Neutrophil (primary cell): ENCODE results near the gene MTOR.
"Not testable (repeated sequence)": the region's sequence is repeated elsewhere in the genome, so short reads cannot be mapped to it uniquely, and the experiment has no call there.

ENCODE experiments used
- H3K27ac ChIP-seq: fragments of 200-600 bp; sonication (generic); 2 replicates; pipeline ENCODE4 v1.5.1; 2016; ENCODE audit warnings: mild to moderate bottlenecking, moderate library complexity
- H3K27me3 ChIP-seq: fragments of 200-600 bp; sonication (generic); 2 replicates; pipeline ENCODE4 v1.6.0; 2016; ENCODE audit warnings: mild to moderate bottlenecking
- H3K36me3 ChIP-seq: fragments of 200-600 bp; sonication (generic); 2 replicates; pipeline ENCODE4 v1.5.1; 2017
- H3K4me1 ChIP-seq, 2 experiments: fragments of 200-600 bp in 1 of 2; sonication (generic) in 1 of 2; 1 replicate in 1 of 2; 2 replicates in 1 of 2; pipeline versions ENCODE4 v1.5.1 to v1.6.1; 2013 to 2016; ENCODE audit warnings: low read depth in 1 of 2, low read length in 1 of 2, mild to moderate bottlenecking in 1 of 2, moderate library complexity in 1 of 2; ENCODE audit not compliant: control insufficient read depth in 1 of 2, insufficient read depth in 1 of 2
- H3K4me3 ChIP-seq, 2 experiments: fragments of 200-600 bp in 1 of 2; sonication (generic) in 1 of 2; 1 replicate in 1 of 2; 2 replicates in 1 of 2; pipeline ENCODE4 v1.5.1; 2013 to 2016; ENCODE audit warnings: low read depth in 1 of 2, low read length in 1 of 2, mild to moderate bottlenecking in 1 of 2, moderate library complexity in 1 of 2
- H3K9me3 ChIP-seq: fragments of 200-600 bp; sonication (generic); 2 replicates; pipeline ENCODE4 v1.5.1; 2016
- CTCF ChIP-seq: fragments of 200-600 bp; sonication (generic); IDR thresholded peaks from 2 replicates; pipeline ENCODE4 v1.5.1; 2016; ENCODE audit warnings: antibody characterized with exemption

Gene MTOR

GRCh38 chr1:11065796-11066195 lies 196.6 kb downstream of the MTOR start:
- H3K4me3 ChIP-seq, result no peak overlapping the region
- H3K9me3 ChIP-seq, result no peaks in the 10 kb centered on the region
- H3K36me3 ChIP-seq, result peaks cover 66% of the 10 kb centered on the region
- no peak for TF ChIP-seq CTCF
- H3K27ac ChIP-seq, result no peak overlapping the region
- peaks cover 2% of the 10 kb centered on the region in 2 experiments for H3K4me1 ChIP-seq
- no peaks in the 10 kb centered on the region for H3K27me3 ChIP-seq

GRCh38 chr1:11064942-11065341 lies 197.4 kb downstream of the MTOR start:
- no peaks in the 10 kb centered on the region for H3K27me3 ChIP-seq
- no peak for TF ChIP-seq CTCF
- H3K4me1 ChIP-seq, result peaks cover 9 to 10% of the 10 kb centered on the region in 2 experiments
- H3K9me3 ChIP-seq, result no peaks in the 10 kb centered on the region
- no peak overlapping the region for H3K27ac ChIP-seq
- no peak overlapping the region for H3K4me3 ChIP-seq
- H3K36me3 ChIP-seq, result peaks cover 58% of the 10 kb centered on the region

- peaks cover 16% of the 10 kb centered on the region in 2 experiments for H3K4me1 ChIP-seq
- H3K27me3 ChIP-seq, H3K9me3 ChIP-seq, H3K27ac ChIP-seq, H3K4me3 ChIP-seq: not testable (repeated sequence)
- H3K36me3 ChIP-seq, result peaks cover 49% of the 10 kb centered on the region
These were observed 198.3 kb downstream of the MTOR start for GRCh38 chr1:11063937-11064537.

GRCh38 chr1:11062965-11063401 lies 199.4 kb downstream of the MTOR start:
- Histone ChIP-seq H3K27me3 (peaks cover 9% of the 10 kb centered on the region), H3K27ac (no peak overlapping the region), H3K4me1 (peaks cover 17 to 19% of the 10 kb centered on the region in 2 experiments), H3K9me3 (no peaks in the 10 kb centered on the region), H3K36me3 (peaks cover 38% of the 10 kb centered on the region), H3K4me3 (no peak overlapping the region)
- TF ChIP-seq CTCF, result no peak

GRCh38 chr1:11061652-11062365 lies 200.5 kb downstream of the MTOR start:
- no peak for TF ChIP-seq CTCF
- H3K9me3 ChIP-seq, result no peaks in the 10 kb centered on the region
- H3K36me3 ChIP-seq, result peaks cover 26% of the 10 kb centered on the region
- H3K27me3 ChIP-seq, result peaks cover 9% of the 10 kb centered on the region
- no peak overlapping the region for H3K27ac ChIP-seq
- no peak overlapping the region for H3K4me3 ChIP-seq
- peaks cover 17 to 19% of the 10 kb centered on the region in 2 experiments for H3K4me1 ChIP-seq
